ENCODE measurements around the gene ZNF665.

GRCh38 chr19:53131727-53132126 lies 61.4 kb downstream of the ZNF665 start:
- TF ChIP-seq CTCF (IDR thresholded peaks at IDR 0.05) (no peak), ZC3H11A (IDR thresholded peaks at IDR 0.05) (no peak), MAX (IDR thresholded peaks at IDR 0.05) (no peak), CHD2 (IDR thresholded peaks at IDR 0.05; ENCODE audit: low read length, partially characterized antibody) (no peak)

Measured in A549 (cell line).